SIG-M5 treated with dmso at 0.1 percent for 504 hours (cell line): Measurements from ENCODE around the gene BCAR1.
"Not testable (repeated sequence)": the region's sequence is repeated elsewhere in the genome, so short reads cannot be mapped to it uniquely, and the experiment has no call there.

Experiments
- DNase-seq: peaks from one replicate; lab custom pipeline; 2025; ENCODE audit not compliant: unreplicated experiment; lab: John Stamatoyannopoulos, UW

BCAR1 gene

GRCh38 chr16:75272097-75272551 lies 20.7 kb upstream of the BCAR1 start:
- DNase-seq = no peak

- DNase-seq = no peak
Measured at GRCh38 chr16:75271441-75272096, 20.1 kb upstream of the BCAR1 start.

DNA sequence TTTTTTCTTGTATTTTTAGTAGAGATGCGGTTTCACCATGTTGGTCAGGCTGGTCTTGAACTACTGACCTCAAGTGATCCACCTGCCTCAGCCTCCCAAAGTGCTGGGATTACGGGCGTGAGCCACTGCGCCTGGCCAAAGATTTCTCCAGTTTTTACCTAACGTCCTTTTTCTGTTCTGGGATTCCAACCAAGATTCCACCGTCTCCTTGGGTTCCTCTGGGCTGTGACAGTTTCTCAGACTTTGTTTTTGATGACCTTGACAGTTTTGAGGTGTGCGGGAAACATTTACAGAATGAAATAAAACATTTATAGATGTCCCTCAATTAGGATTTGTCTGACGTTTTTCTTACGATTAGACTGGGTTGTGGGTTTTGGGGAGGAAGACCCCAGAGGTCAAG lies 17.9 kb upstream of the BCAR1 start:
- not testable (repeated sequence) for DNase-seq

DNA sequence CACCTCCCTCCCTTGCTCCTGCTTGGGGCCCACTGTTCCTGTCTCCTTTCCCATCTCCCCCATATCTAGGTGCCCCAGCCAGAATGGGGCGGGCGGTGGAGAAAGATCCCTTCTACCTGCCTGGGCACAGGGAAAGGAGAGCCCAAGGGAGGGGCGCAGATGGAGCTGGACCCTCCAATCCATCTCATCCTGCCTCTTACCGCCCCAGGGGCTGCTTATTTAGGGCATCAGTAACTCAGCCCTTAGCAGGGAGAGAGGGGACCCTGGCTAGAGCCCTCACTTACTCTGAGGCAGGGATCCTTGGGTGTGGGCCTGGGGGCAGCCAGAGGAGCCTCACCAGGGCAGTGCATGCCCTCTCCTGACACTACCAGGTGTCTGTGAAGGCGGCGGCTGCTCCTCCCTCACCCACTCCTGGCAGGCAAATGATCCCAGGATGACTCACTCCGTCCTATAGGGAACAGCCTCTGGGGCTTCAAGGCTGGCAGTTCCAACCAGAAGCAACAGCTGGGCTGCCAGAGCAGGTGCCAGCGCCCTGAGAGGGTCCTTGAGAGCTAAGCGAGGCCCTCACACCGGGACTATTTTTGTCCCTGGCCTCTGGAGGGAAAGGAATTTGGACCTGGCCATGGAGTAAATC lies 16.3 kb upstream of the BCAR1 start:
- no peak for DNase-seq

DNA sequence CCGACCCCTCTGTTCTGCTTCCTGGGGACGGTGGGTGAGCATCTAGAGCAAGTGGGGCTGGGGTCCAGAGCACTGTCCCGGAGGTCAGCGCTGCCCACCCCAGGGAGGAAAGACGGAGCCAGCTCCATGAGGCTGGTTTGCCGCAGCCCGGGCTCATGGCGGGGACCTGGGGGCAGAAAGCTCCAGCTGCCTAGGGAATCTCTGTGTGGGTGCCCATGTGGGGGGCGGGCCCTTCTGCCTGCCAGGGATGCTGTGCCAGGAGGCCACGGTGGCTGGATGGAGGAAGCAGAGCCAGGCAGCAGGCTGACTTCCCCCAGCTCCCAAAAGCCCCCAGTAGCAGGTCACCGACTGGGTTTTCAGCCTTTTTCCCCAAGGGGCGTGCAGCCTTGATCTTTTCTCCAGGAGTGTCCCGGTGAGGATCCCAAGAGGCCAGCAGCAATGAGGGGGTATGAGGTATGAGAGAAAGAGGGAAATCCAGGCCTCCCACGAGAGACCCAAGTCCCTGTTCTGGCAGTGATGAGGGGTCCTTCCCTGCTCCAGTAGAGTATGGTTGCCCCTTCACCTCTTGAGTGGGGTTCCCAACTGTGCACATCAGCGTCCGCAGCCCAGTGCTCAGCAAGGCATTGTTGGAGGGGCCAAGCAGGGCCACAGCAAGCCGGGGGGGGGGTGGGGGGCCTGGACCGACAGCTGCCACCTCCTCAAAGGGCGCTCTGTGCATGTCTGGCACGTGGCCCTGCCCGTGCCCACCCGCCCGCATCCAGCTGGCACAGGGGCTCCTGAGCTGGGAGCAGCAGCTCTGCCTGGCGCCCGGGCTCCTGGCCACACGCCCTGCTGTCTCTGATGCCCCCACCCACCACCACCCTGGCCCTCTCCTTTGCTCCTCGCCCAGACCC lies 15.6 kb upstream of the BCAR1 start:
- no peak for DNase-seq

GRCh38 chr16:75265911-75266701 lies 14.7 kb upstream of the BCAR1 start:
- no peak for DNase-seq

DNA sequence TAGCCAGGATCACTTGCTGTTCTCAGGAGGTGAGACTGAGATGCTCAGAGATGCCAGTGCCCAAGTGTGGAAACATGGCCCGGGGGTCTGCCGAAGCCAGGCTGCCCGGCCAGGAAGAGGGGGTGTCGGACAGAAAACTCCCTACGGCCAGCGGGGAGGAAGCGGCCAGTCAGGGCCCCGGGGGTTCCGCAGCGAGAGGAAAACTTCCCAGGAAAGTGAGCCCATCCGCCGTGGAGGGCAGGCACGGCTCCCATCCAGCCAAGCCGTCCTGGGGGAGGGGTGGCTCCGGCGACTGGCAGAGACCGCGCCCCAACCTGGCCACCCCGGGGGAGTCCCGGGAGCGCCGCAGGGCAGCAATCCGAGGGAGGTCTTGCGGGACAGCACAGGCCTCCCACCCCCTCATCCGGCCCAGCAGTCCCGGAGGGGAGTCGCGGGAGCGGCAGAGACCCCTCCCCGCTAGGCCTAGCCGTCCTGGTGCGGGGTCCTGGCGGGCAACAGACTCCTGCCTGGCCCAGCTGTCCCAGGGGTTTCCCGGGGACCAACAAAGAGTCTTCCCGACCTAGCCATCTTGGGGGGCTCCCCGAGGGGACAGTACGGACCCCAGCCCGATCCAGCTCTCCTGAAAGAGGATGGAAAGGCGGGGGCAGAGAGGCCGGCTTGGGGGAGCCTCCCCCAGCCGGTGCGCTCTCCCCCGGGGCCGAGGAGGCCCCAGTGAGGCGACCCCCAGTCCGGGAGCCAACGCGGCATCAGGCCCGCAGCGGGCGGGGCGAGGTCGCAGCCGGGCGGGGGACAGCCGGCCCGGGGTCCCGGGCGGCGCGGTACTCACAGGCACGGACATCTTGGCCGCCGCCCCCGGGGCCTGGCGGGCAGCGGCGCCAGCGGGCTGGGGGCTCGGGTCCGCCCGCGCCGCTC lies 13.8 kb upstream of the BCAR1 start:
- DNase-seq = no peak

- DNase-seq = no peak
Measured at GRCh38 chr16:75264457-75264998, 13.1 kb upstream of the BCAR1 start.

GRCh38 chr16:75263963-75264445 lies 12.6 kb upstream of the BCAR1 start:
- DNase-seq = no peak

- no peak for DNase-seq
Measured at GRCh38 chr16:75263291-75263962, 12.0 kb upstream of the BCAR1 start.

DNA sequence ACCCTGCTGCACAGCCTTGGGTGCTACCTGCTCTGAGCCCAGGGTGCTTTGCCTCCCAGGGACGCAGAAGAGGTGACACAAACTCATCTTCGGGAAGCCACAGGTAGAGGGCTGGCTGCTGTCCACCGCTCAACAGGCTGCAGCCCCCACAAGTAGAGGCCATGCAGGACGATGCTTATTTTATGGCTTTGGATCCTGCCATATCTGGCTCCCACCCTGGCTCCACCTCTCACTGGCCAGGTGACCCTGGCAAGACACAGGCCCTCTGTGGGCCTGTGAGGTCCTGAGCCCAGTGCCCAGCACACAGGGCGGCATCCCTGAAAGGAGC lies 11.3 kb upstream of the BCAR1 start:
- no peak for DNase-seq

GRCh38 chr16:75262104-75262799 lies 10.8 kb upstream of the BCAR1 start:
- DNase-seq = no peak

- no peak for DNase-seq
Measured at GRCh38 chr16:75261590-75262078, 10.2 kb upstream of the BCAR1 start.

DNA sequence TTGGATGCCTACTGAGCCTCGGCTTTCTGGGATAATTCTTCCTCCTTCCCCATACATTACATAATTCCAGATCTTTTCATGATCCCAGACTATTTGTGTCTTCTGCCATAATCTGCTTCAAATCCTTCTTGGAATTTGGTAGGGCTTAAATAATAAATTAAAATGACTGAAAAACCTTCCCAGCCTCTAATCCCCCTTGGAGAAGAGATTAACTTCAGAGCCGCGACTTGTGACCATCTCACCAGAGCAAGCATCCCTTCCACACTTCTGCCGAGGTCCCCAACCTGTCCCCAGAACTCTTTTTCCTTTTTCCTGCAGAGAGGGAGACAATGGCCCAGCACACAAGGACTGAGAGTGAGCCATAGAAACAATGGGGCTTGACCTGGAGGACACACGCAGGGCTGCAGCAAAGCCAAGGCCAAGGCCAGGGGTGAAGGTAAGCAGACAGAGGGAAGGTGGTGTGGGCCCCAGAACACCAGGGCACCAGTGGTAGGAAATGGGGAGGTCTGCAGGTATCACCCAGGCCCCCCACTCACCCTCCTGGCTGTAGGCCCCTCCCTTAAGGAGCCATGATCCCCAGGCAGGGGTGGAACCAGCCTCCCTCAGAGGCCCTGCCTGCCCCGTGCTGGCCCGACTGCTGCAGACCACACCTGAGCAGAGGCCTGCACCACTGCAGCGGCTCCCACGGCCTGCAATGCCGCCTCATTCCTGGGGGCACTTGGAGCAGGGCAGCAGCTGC lies 9.6 kb upstream of the BCAR1 start:
- no peak for DNase-seq

DNA sequence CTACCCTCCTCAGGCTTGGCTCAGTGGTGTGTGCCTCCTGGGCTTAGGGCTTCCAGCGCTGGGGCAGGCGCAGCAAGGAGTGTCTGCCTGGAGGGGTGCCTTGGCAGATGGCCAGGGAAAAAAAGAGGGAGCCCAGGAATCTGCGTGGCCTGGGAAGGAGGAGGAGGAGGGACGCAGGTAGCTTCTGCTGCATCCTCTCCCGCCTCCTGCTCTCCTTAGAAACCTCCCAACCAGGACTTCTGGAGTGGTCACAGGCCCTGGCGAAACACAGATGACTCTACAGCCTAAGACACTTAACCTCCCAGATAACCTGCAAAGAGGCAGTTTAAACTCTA lies 7.3 kb upstream of the BCAR1 start:
- DNase-seq = no peak

GRCh38 chr16:75257886-75258806 lies 6.7 kb upstream of the BCAR1 start:
- no peak for DNase-seq
